ENCODE measurements around the gene DEPDC7. TPM values are rescaled to one million over a fixed set of nuclear protein-coding genes. Genes with fewer than 3 reads are reported as not detected.

Gene DEPDC7
- total and polyA plus RNA-seq, 2 experiments from 2014 or later = 8.6 to 10.9 TPM

Small RNA genes lying within 50 kb of the gene (small RNA-seq; reads per million reads assigned to genes)
- not detected for gene RF00019 (ENCODE audit: low replicate concordance)

Other genes with a start within 250 kb of the DEPDC7 start
- 0.08 TPM in 1 of 2 replicates, not detected in the other for gene CCDC73, start 221.2 kb upstream of the DEPDC7 start, total RNA-seq (2014; rRNA removed; shearing (Covaris generic))
- gene CCDC73, start 221.2 kb upstream of the DEPDC7 start, polyA plus RNA-seq (2016; fragmentation: Nextera tagmentation; extraction: Ambion mirVana) = 0.06 and 0.17 TPM in 2 replicates
- 1.9 and 2.2 TPM in 2 replicates for gene PRRG4, start 186.0 kb upstream of the DEPDC7 start, total RNA-seq (2014; rRNA removed; shearing (Covaris generic))
- 1.4 and 1.6 TPM in 2 replicates for gene PRRG4, start 186.0 kb upstream of the DEPDC7 start, polyA plus RNA-seq (2016; fragmentation: Nextera tagmentation; extraction: Ambion mirVana)
- 132 and 136 TPM in 2 replicates for gene QSER1, start 123.1 kb upstream of the DEPDC7 start, total RNA-seq (2014; rRNA removed; shearing (Covaris generic))
- 29.4 and 29.5 TPM in 2 replicates for gene QSER1, start 123.1 kb upstream of the DEPDC7 start, polyA plus RNA-seq (2016; fragmentation: Nextera tagmentation; extraction: Ambion mirVana)
- gene TCP11L1, start 23.7 kb downstream of the DEPDC7 start, total RNA-seq (2014; rRNA removed; shearing (Covaris generic)) = 24.9 and 39.0 TPM in 2 replicates
- gene TCP11L1, start 23.7 kb downstream of the DEPDC7 start, polyA plus RNA-seq (2016; fragmentation: Nextera tagmentation; extraction: Ambion mirVana) = 3.2 and 5.0 TPM in 2 replicates
- gene CSTF3, start 145.6 kb downstream of the DEPDC7 start, total RNA-seq (2014; rRNA removed; shearing (Covaris generic)) = 72.7 and 83.2 TPM in 2 replicates
- gene CSTF3, start 145.6 kb downstream of the DEPDC7 start, polyA plus RNA-seq (2016; fragmentation: Nextera tagmentation; extraction: Ambion mirVana) = 151 and 158 TPM in 2 replicates
- gene HIPK3, start 241.5 kb downstream of the DEPDC7 start, total RNA-seq (2014; rRNA removed; shearing (Covaris generic)) = 20.5 and 29.8 TPM in 2 replicates
- 4.7 and 5.5 TPM in 2 replicates for gene HIPK3, start 241.5 kb downstream of the DEPDC7 start, polyA plus RNA-seq (2016; fragmentation: Nextera tagmentation; extraction: Ambion mirVana)